Ishikawa (cell line): Measurements from ENCODE around the gene SRL.

Source experiments
- CEBPB ChIP-seq: IDR thresholded peaks from 2 replicates; pipeline ENCODE4 v1.6.1; 2012
- CREB1 ChIP-seq: IDR thresholded peaks from 2 replicates; pipeline ENCODE4 v1.6.1; 2012; ENCODE audit warnings: low read depth
- EGR1 ChIP-seq: IDR thresholded peaks from 2 replicates; pipeline ENCODE4 v1.6.1; 2012
- EP300 ChIP-seq: IDR thresholded peaks from 2 replicates; pipeline ENCODE4 v1.6.1; 2012; ENCODE audit warnings: borderline replicate concordance
- FOXM1 ChIP-seq: IDR thresholded peaks from 2 replicates; pipeline ENCODE4 v1.6.1; 2012; ENCODE audit warnings: low read depth, borderline replicate concordance
- NFIC ChIP-seq: IDR thresholded peaks from 2 replicates; pipeline ENCODE4 v1.6.1; 2012
- RAD21 ChIP-seq: IDR thresholded peaks from 2 replicates; pipeline ENCODE4 v1.6.1; 2012; ENCODE audit warnings: low read depth
- TAF1 ChIP-seq: IDR thresholded peaks from 2 replicates; pipeline ENCODE4 v1.6.1; 2012; ENCODE audit warnings: low read depth, mild to moderate bottlenecking
- TCF12 ChIP-seq: IDR thresholded peaks from 2 replicates; pipeline ENCODE4 v1.6.1; 2012; ENCODE audit warnings: low read depth
- TEAD4 ChIP-seq: IDR thresholded peaks from 2 replicates; pipeline ENCODE4 v1.6.1; 2012
- YY1 ChIP-seq: IDR thresholded peaks from 2 replicates; pipeline ENCODE4 v1.6.1; 2012; ENCODE audit warnings: low read depth
- ZBTB7A ChIP-seq: IDR thresholded peaks from 2 replicates; pipeline ENCODE4 v1.6.1; 2012; ENCODE audit warnings: low read depth
- TF ChIP-seq, protein P1 (sequence below): IDR thresholded peaks from 2 replicates; pipeline ENCODE4 v1.6.1; 2012
- TF ChIP-seq, protein P2 (sequence below): IDR thresholded peaks from 2 replicates; pipeline ENCODE4 v1.6.1; 2012; ENCODE audit warnings: low read depth, mild to moderate bottlenecking
- TF ChIP-seq, protein P3 (sequence below): IDR thresholded peaks from 2 replicates; pipeline ENCODE4 v1.6.1; 2012

SRL gene

DNA sequence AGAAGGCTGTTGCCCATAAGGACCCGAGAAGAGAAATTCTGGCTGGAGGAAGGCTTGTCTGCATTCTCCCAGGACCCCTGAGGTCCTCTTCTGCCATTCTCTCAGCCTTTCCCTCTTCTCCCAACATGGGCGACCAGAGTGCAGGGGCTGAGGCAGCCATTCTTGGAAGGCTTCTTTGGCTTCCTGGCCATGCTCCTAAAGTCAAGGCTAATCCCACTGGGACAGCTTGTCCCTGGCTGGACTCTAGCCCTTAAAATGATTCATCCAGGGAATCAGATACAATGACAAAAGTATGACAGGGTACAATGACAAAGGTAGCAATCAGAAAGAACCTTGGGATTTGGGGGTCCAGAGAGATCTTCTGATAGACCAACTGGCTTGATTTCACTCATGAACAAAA lies 26.8 kb downstream of the SRL start:
- TF ChIP-seq, protein P1, sequence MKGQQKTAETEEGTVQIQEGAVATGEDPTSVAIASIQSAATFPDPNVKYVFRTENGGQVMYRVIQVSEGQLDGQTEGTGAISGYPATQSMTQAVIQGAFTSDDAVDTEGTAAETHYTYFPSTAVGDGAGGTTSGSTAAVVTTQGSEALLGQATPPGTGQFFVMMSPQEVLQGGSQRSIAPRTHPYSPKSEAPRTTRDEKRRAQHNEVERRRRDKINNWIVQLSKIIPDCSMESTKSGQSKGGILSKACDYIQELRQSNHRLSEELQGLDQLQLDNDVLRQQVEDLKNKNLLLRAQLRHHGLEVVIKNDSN, result no peak
- TF ChIP-seq ZBTB7A, result no peak
- TF ChIP-seq EGR1, result no peak
- TF ChIP-seq CEBPB, result no peak
- no peak for TF ChIP-seq RAD21
- no peak for TF ChIP-seq TEAD4
- no peak for TF ChIP-seq YY1
- TF ChIP-seq TCF12, result no peak
- no peak for TF ChIP-seq TAF1
- TF ChIP-seq FOXM1, result no peak
- TF ChIP-seq EP300, result no peak
- no peak for TF ChIP-seq CREB1
- TF ChIP-seq NFIC, result no peak
- TF ChIP-seq, protein P2, sequence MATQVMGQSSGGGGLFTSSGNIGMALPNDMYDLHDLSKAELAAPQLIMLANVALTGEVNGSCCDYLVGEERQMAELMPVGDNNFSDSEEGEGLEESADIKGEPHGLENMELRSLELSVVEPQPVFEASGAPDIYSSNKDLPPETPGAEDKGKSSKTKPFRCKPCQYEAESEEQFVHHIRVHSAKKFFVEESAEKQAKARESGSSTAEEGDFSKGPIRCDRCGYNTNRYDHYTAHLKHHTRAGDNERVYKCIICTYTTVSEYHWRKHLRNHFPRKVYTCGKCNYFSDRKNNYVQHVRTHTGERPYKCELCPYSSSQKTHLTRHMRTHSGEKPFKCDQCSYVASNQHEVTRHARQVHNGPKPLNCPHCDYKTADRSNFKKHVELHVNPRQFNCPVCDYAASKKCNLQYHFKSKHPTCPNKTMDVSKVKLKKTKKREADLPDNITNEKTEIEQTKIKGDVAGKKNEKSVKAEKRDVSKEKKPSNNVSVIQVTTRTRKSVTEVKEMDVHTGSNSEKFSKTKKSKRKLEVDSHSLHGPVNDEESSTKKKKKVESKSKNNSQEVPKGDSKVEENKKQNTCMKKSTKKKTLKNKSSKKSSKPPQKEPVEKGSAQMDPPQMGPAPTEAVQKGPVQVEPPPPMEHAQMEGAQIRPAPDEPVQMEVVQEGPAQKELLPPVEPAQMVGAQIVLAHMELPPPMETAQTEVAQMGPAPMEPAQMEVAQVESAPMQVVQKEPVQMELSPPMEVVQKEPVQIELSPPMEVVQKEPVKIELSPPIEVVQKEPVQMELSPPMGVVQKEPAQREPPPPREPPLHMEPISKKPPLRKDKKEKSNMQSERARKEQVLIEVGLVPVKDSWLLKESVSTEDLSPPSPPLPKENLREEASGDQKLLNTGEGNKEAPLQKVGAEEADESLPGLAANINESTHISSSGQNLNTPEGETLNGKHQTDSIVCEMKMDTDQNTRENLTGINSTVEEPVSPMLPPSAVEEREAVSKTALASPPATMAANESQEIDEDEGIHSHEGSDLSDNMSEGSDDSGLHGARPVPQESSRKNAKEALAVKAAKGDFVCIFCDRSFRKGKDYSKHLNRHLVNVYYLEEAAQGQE, result no peak
- TF ChIP-seq, protein P3, sequence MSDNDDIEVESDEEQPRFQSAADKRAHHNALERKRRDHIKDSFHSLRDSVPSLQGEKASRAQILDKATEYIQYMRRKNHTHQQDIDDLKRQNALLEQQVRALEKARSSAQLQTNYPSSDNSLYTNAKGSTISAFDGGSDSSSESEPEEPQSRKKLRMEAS, result no peak

DNA sequence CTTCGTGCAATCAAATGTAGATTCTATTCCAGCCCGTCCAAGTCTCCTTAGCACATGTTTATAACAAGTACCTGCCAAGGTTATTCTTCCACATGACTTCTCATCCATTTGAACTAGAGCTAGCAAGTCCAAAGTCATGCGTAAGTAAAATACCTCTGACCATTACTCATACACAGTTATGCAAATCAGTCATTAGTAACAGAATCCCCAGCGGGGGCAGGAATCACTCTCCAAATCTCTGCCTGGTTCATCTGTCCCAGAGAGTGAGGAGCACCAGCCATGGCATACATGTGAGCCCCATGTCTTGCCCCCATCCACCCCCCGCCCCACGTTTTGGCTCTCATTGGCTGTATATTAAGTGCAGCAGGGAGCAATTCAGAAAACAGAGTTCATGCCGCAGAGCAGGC lies 27.7 kb downstream of the SRL start:
- TF ChIP-seq TCF12, result peak; percentile 49
- TF ChIP-seq, protein P3, result peak; percentile 96
- peak; percentile 89 for TF ChIP-seq TEAD4
- TF ChIP-seq, protein P1, result no peak; the same call in 1 of the 2 replicates
- peak; percentile 46; the same call in 1 of the 2 replicates for TF ChIP-seq CEBPB
- no peak for TF ChIP-seq EGR1
- TF ChIP-seq FOXM1, result no peak
- TF ChIP-seq EP300, result peak; percentile 52; the same call in 1 of the 2 replicates
- peak; percentile 70; the same call in 1 of the 2 replicates for TF ChIP-seq NFIC
- TF ChIP-seq RAD21, result no peak

DNA sequence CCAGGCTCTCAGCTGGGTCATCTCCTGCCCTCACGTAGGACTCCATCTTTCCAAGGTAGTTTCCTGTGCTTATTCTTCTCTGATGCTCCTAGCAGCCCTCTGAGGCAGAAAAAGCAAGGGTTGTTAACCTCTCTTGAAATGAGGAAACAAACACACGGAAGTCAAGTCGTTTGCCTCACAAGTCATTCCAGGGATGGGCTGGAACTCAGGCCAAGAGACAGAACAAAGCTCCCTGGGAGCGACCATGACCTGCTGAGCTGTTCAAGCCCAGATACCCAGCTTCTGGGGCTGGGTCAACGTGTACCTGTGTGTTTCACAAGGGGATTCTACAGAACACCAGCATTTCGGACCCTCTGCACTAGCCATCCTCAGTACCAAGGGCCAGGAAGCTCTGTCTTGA lies 28.1 kb downstream of the SRL start:
- TF ChIP-seq EGR1 (no peak), TAF1 (no peak), FOXM1 (no peak), ZBTB7A (no peak), YY1 (no peak), TEAD4 (no peak), CEBPB (no peak), RAD21 (no peak)
- TF ChIP-seq, protein P1, result no peak

DNA sequence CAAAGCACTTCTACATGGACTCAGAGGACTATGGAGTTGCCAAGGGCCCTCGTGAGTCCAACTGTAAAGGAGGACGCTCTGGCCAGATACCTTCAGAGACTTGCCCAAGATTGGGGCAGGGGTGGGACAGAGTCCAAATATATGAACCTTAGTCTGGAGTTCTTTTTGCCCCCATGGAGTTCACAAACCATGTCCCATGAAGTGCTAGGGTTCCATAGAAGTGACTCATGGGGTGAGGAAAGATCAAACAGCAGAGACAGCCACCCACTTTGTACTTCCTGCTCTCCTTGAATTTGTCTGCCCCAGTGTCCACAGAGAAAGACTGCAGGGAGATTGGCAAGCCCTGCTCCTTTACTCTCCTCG lies 29.0 kb downstream of the SRL start:
- TF ChIP-seq, protein P1, result no peak
- no peak for TF ChIP-seq RAD21
- no peak for TF ChIP-seq CREB1
- no peak for TF ChIP-seq TAF1
- no peak for TF ChIP-seq TCF12
- TF ChIP-seq EGR1, result no peak
- TF ChIP-seq, protein P2, result no peak
- 0 out of 2 replicates have a peak, but pooled peaks have one; percentile 22 for TF ChIP-seq TEAD4
- TF ChIP-seq ZBTB7A, result no peak
- TF ChIP-seq NFIC, result peak; percentile 24; the same call in 1 of the 2 replicates
- TF ChIP-seq FOXM1, result no peak
- TF ChIP-seq CEBPB, result no peak
- TF ChIP-seq, protein P3, result peak; percentile 8; the same call in 1 of the 2 replicates
- no peak for TF ChIP-seq YY1
- TF ChIP-seq EP300, result peak; percentile 50; the same call in 1 of the 2 replicates
